Left ventricle myocardium superior (tissue), 1 donor: Measurements from ENCODE around the gene BARX1. TPM values are rescaled to one million over a fixed set of nuclear protein-coding genes. Genes with fewer than 3 reads are reported as not detected.
"Not testable (repeated sequence)": the region's sequence is repeated elsewhere in the genome, so short reads cannot be mapped to it uniquely, and the experiment has no call there.

Experiments used
- ATAC-seq: fragments of 200-7000 bp; cut with Tn5 transposase; one replicate; pipeline ENCODE4 v1.9.1; 2020; ENCODE audit warnings: mild to moderate bottlenecking, moderate library complexity
- DNase-seq: peaks from one replicate; pipeline ENCODE4 v3.0.0-alpha.2; 2020
- intact Hi-C: fragments of 100-400 bp; cut with micrococcal nuclease; formaldehyde crosslinking; loops from one replicate; pipeline ENCODE4 v1.11.0; 2022
- total RNA-seq: library from RNA; stranded (reverse); fragmentation: NEBNext Ultra II Directional; extraction: Animal tissue kit (Norgen Biotek cat#: 25700); gene quantifications from one replicate; pipeline ENCODE4 v1.2.1, GENCODE V29; 2021
- donor health status: DM: no; HTN: yes; CAD: no; lungs with severe emphysema.

Gene BARX1
- total RNA-seq, 1 donor from 2014 or later: not detected

- no peak for ATAC-seq
- DNase-seq: no peak
Observed at GRCh38 chr9:93968451-93969327, 13.5 kb upstream of the BARX1 start.

GRCh38 chr9:93967020-93967803 lies 12.1 kb upstream of the BARX1 start:
- intact Hi-C loops: no loop called here
- ATAC-seq (no peak), DNase-seq (no peak)

More at GRCh38 chr9:93968451-93969327, 13.5 kb upstream of the BARX1 start:
- intact Hi-C loops: no loop called here

DNA sequence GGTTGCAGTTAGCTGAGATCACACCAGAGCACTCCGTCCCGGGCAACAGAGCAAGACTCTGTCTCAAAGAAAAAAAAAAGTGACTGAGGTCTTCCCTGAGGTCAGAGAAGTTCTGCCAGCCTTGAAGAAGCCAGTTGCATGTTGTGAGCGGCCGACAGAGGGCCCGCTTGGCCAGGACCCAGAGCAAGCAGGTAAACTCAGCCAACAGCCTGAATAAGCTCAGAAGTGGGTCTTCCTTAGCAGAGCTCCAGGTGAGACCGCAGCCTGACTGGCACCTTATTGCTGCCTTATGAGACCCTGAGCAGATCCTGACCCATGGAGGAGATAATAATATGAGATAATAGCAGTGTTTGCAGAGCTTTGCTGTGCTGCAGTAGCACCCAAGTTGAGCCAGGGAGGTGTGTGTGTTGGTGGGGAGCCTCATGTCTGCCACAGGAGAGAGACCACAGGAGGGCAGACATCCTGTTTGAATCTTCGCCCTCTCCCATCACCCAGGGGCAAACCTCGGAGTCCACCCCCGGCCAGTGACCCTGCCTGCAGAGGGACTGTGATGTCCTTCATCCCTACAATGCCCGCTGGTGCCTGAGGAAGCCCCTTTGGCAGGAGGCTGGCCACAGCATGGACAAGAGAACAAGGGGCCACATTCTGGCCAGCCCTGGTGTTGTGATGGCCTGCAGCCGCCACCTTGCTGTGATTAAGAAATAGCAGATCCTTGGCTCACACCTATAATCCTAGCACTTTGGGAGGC lies 10.8 kb upstream of the BARX1 start:
- no peak for DNase-seq
- intact Hi-C loops: no loop called here
- ATAC-seq: no peak

DNA sequence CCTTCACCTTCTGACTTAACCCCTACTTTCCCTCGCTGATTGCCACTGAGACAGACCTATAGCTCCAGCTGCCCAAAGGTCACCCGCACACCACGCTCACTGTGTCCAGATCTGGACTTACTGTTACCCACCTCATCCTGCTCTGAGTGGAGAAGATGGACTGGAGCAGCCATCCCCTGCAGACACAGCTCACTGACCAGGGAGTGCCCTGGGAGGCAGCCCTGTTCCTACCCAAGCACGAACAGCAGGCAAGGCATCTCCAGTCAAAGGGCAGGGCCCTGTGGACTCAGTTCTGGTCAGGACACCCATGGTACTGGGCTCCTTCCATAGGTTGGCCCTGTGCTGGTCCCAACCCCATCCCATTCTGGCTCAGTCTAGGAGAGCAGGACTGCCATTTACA lies 9.5 kb upstream of the BARX1 start:
- DNase-seq (no peak), ATAC-seq (no peak)
- intact Hi-C loops: loop anchor here (5.0 kb wide), 1 partner anchor 282 kb away; no protein-coding TSS in a partner anchor

DNA sequence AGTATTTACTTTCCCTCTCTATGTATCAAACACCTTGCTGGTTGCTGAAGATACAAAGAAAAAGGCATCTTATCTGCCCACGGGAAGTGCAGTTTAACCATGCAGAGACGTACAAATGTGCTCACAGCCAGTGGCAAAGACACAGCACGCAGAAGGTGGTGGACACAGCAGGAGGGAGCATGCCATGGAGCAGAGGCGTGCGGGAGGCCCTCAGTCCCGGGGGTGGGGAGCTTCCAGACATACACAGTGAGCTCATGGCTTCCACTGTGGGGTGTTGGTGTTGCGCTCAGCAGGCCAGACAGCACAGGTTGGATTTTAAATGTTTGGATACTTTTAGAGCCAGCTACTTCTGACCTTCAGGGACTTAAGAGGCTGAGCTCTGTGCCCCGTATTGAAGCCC lies 8.8 kb upstream of the BARX1 start:
- intact Hi-C loops: loop anchor here (5.0 kb wide), 1 partner anchor 282 kb away; no protein-coding TSS in a partner anchor
- ATAC-seq: no peak
- no peak for DNase-seq

- intact Hi-C loops: loop anchor here (5.0 kb wide), 1 partner anchor 281 kb away; no protein-coding TSS in a partner anchor
- DNase-seq, ATAC-seq: not testable (repeated sequence)
Observed at GRCh38 chr9:93963489-93963888, 8.3 kb upstream of the BARX1 start.

DNA sequence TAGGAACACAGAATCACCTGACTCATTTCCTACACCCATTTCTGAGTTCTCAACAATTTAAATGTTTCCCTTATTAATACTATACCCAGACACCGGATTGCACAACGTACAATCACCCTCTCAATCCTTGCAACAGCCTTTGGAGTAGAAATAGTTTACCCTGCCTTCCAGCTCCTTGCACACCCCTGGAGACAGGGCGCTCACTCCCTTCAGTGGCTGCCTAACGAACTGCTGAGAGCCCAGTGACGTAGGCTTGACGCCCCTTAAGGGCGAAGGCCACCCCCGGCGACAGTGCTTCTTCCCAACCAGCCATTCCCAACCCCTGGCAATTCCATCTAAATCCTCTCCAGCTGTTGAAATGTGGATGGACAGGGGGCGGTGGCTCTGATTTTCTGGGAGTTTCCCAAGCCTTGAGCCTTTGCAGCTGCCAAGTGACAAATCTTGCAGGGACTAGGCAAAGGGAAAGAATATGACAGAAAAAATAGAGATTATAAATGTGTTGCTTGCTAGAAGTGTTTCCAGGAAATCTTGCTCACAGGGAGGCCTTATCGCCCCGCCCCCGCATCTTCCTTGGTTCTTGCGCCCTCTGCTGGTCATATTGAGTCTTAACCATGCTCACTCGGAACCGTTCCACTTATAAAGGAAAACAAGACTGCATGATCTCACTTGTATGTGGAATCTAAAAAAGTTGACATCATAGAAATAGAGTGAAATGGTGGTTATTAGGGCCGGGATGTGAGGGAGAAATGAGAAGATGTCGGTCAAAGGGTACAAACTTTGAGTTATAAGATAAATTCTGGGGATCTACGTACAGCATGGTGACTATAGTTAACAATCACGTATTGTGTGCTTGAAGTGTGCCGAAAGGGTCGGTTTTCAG lies 7.6 kb upstream of the BARX1 start:
- peak; percentile 88 for ATAC-seq
- DNase-seq: peak; percentile 79
- intact Hi-C loops: loop anchor here (5.0 kb wide), 1 partner anchor 280 kb away; no protein-coding TSS in a partner anchor

DNA sequence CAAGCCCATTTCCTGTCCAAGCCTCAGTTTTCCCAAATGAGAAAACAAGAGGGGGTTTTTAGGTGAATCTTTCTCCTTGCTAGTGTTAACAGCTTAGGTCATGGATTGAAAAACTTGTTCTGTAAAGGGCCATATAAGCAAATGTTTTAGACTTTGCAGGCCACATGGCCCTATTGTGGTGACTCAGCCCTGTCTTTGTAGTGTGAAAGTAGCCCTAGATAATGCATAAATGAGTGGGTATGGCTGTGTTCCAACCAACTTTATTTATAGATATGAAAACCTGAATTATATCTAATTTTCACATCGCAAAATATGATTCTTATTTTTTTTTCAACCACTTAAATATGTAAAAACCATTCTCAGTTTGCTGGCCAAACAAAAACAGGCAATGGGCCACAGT lies 6.9 kb upstream of the BARX1 start:
- intact Hi-C loops: loop anchor here (5.0 kb wide), 1 partner anchor 280 kb away; no protein-coding TSS in a partner anchor
- DNase-seq: no peak
- no peak for ATAC-seq

- ATAC-seq (no peak), DNase-seq (no peak)
- intact Hi-C loops: loop anchor here (5.0 kb wide), 1 partner anchor 279 kb away; no protein-coding TSS in a partner anchor
Observed at GRCh38 chr9:93960971-93961841, 6.1 kb upstream of the BARX1 start.

DNA sequence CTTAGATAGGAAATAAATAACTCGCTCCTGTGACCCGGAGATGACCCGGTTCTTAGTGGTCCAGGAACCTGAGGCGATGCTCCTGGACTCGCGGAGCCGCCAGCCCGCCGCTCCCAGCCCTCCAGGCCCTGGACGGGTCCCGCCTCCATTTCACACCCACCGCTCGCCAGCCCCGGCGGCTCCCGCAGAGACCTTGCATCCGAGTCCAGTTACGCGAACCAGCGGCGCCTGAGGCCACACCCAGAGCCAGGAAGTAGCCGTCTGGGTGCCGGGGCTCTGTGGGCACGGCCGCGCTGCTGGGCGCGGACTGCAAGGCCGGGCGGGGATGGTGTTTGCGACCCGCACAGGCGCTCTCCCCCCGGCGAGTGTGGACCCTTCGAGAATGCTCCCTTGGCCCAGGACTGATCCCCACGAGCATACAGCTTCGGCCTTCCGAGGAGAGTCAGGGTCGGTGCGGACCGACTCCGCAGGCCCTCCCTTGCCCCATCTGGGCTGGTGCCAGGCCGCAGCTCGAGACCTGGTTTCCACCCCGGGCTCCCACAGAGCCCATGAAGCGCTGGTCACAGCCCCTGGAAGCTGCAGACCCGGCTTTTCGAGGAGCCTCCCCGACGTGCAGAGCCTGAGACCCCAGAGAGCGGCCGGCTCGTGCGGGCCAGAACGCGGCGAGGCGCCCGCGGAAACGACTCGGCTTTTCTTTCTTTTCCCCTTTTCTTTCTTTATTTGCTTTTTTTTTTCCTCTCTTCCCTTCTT lies 5.2 kb upstream of the BARX1 start:
- ATAC-seq: no peak
- intact Hi-C loops: loop anchor here (5.0 kb wide), 1 partner anchor 278 kb away; no protein-coding TSS in a partner anchor
- no peak for DNase-seq

DNA sequence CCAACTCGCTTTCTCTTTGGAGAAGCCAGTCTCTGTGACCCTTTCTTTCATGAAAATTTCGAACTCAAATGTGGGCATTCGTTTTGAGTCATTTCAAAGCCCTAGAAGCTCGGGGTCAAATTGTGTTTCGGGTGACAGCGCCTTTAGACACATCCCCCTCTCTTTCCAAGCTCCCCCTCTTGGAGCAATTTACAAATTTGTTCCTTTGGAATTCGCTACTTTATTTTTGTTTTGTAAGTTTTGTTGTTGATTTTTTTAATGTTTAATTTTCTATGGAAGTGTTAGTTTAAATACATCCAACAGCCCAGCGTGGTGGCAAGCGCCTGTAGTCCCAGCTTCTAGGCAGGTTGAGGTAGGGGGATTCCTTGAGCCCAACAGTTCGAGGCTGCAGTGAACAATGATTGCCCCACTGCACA lies 4.6 kb upstream of the BARX1 start:
- no peak for DNase-seq
- intact Hi-C loops: loop anchor here (5.0 kb wide), 1 partner anchor 277 kb away; no protein-coding TSS in a partner anchor
- no peak for ATAC-seq

DNA sequence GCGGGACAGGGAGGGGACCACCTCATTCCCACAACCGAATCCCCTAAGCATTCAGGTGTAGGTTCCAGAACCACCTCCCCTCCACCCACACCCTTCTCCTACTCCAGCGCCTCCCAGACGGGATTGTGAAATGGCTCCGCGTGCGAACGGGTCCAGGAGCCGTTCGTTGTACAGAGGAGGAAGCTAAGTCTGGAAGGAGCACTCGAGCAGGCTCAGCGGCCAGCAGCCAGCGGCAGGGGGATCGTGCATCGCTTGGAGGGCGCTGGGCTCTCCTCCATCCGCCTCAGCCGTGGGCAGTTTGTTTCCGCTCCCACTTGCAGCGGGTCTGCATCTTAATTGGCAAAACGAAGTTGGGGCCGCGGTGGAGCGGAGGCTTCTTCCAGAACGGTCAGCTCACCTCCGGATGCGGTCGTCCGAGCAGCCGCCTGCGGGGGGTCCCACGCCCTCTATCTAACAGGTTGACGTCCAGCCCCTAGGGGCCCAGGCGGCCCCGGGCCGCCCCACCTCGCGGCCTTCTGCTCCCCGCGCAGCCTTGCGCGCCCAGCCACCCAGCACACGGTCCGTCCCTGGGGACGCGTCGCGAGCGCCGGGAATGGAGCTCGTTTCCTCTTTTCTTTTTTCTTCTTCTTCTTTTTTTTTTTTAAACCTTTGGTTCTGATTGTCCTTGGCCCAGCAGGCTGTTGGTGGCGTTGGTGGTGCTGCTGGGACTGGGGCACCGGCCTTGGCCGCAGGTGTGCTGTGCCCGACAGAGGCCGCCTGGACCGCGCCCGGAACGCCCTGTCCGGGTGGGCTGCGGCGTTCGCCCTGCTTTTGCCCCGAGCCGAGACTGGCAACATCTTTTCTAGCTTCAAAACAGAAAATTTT lies 3.9 kb upstream of the BARX1 start:
- ATAC-seq (peak; percentile 16), DNase-seq (no peak)
- intact Hi-C loops: no loop called here

DNA sequence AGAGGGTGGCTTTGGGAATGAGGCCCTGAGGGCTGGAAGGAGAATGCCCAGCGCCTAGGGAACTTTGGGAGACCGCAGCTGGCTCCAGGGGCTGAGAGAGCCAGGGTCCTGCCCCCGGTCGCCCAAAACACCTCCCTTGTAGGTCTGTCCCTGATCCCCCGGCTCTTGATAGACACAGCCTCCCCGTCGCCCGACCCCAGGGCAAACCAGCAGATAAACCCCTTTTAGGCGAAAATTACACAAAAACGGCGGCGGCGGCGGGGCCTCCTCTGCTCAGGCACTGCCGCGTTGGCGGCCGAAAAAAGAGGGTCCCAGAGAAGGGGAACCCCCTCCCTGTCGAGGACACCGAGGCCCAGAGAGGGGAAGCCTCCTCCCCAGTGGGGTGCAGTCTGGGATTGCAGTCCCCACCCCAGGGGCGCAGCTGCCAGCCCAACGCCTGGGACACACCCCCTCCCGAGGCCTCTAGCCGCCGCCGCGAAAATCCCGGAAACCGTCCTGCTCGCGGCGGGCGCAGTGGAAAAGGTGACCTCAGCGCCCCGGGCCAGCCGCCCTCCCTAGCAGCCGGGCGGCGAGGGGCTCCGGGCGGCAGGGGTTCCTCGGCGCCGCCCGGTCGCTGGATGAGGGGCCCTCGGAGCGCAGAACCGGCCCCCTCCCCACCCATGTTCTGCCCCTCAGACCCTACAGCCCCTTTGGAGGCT lies 3.1 kb upstream of the BARX1 start:
- ATAC-seq (no peak), DNase-seq (no peak)
- intact Hi-C loops: no loop called here

- no peak for ATAC-seq
- intact Hi-C loops: no loop called here
- no peak for DNase-seq
Observed at GRCh38 chr9:93955981-93956784, 1.0 kb upstream of the BARX1 start.
